ENCODE data around the gene NEMF.
"Not testable (repeated sequence)": the region's sequence is repeated elsewhere in the genome, so short reads cannot be mapped to it uniquely, and the experiment has no call there.

DNA sequence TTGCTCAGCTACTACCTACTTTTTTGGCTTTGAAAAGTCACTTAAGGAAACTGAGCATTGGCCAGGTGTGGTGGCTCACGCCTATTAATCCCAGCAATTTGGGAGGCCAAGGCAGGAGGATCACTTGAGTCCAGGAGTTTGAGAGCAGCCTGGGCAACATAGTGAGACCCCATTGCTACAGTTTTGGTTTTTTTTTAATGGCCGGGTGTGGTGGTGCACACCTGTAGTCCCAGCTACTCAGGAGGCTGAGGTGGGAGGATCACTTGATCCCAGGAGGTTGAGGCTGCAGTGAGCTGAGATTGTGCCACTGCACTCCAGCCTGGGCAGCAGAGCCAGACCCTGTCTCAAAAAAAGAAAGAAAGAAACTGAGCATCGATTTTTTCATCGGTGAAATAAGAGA lies 116.9 kb downstream of the NEMF start:
- TF ChIP-seq, protein P1, sequence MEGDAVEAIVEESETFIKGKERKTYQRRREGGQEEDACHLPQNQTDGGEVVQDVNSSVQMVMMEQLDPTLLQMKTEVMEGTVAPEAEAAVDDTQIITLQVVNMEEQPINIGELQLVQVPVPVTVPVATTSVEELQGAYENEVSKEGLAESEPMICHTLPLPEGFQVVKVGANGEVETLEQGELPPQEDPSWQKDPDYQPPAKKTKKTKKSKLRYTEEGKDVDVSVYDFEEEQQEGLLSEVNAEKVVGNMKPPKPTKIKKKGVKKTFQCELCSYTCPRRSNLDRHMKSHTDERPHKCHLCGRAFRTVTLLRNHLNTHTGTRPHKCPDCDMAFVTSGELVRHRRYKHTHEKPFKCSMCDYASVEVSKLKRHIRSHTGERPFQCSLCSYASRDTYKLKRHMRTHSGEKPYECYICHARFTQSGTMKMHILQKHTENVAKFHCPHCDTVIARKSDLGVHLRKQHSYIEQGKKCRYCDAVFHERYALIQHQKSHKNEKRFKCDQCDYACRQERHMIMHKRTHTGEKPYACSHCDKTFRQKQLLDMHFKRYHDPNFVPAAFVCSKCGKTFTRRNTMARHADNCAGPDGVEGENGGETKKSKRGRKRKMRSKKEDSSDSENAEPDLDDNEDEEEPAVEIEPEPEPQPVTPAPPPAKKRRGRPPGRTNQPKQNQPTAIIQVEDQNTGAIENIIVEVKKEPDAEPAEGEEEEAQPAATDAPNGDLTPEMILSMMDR (IDR thresholded peaks at IDR 0.05): not testable (repeated sequence)
- not testable (repeated sequence) for TF ChIP-seq EP300 (IDR thresholded peaks at IDR 0.05)

Measured in gastroesophageal sphincter (tissue), 3 donors.